IMR-90 (cell line): Measurements from ENCODE around the gene PRAF2. TPM values are rescaled to one million over a fixed set of nuclear protein-coding genes. Genes with fewer than 3 reads are reported as not detected.

Experiments
- ATAC-seq: fragments of 200-7000 bp; cut with Tn5 transposase; 2 replicates; pipeline ENCODE4 v1.9.1; 2020; ENCODE audit warnings: low read depth, mild to moderate bottlenecking, moderate library complexity
- BruUV-seq: library from RNA; stranded (reverse); fragments of 400-500 nt; replicated peaks from 2 replicates; lab custom pipeline; 2021; lab: Mats Ljungman, UMichigan
- CTCF ChIA-PET: fragments of 300-600 bp; formaldehyde crosslinking; extraction: SDS; loops from one replicate; lab custom pipeline; 2021; ENCODE audit warnings: antibody characterized with exemption; lab: Yijun Ruan, JAX
- POLR2A ChIA-PET: fragments of 300-600 bp; sonication (Branson Sonifier 250); formaldehyde crosslinking; loops from one replicate; lab custom pipeline; 2022; ENCODE audit warnings: antibody characterized with exemption; ENCODE audit not compliant: unreplicated experiment; lab: Charles Lee
- DNase-seq: peaks from one replicate; pipeline ENCODE4 v3.0.0; 2013
- H2AFZ ChIP-seq: replicated peaks from 2 replicates; pipeline ENCODE3; 2013; ENCODE audit warnings: low read length, mild to moderate bottlenecking; ENCODE audit not compliant: poor library complexity
- H2AK5ac ChIP-seq: 2 replicates; pipeline ENCODE4 v1.6.1; 2013; ENCODE audit warnings: low read depth, low read length, inconsistent platforms
- H2AK9ac ChIP-seq: replicated peaks from 2 replicates; pipeline ENCODE3; 2013; ENCODE audit warnings: mild to moderate bottlenecking, low read depth, low read length, moderate library complexity; ENCODE audit not compliant: poor library complexity
- H2BK120ac ChIP-seq: 2 replicates; pipeline ENCODE4 v1.6.1; 2013; ENCODE audit warnings: low read depth, low read length, inconsistent platforms
- H2BK15ac ChIP-seq: 3 replicates; pipeline ENCODE4 v1.6.1; 2013; ENCODE audit warnings: low read depth, low read length, inconsistent platforms
- H2BK20ac ChIP-seq: 2 replicates; pipeline ENCODE4 v1.6.1; 2013; ENCODE audit warnings: low read depth, mild to moderate bottlenecking, inconsistent platforms, low read length, moderate library complexity
- H2BK5ac ChIP-seq: 2 replicates; pipeline ENCODE4 v1.6.1; 2013; ENCODE audit warnings: mild to moderate bottlenecking, low read depth, low read length, inconsistent platforms; ENCODE audit not compliant: poor library complexity, severe bottlenecking
- H3K14ac ChIP-seq: replicated peaks from 2 replicates; pipeline ENCODE4 v1.6.1; 2013; ENCODE audit warnings: low read depth, low read length, inconsistent platforms
- H3K18ac ChIP-seq: 2 replicates; pipeline ENCODE4 v1.6.1; 2013; ENCODE audit warnings: low read depth, low read length, control low read depth
- H3K23ac ChIP-seq: 2 replicates; pipeline ENCODE4 v1.6.1; 2013; ENCODE audit warnings: low read depth, low read length, inconsistent platforms
- H3K27ac ChIP-seq: 2 replicates; pipeline ENCODE4 v1.5.1; 2013; ENCODE audit warnings: mild to moderate bottlenecking, control low read depth, low read length; ENCODE audit not compliant: insufficient read depth
- H3K27me3 ChIP-seq: 2 replicates; pipeline ENCODE4 v1.6.1; 2013; ENCODE audit warnings: low read length; ENCODE audit not compliant: control insufficient read depth, insufficient read depth
- H3K36me3 ChIP-seq: 2 replicates; pipeline ENCODE4 v1.6.1; 2013; ENCODE audit warnings: low read length, mixed read lengths; ENCODE audit not compliant: control insufficient read depth, insufficient read depth
- H3K4ac ChIP-seq: 2 replicates; pipeline ENCODE4 v1.6.1; 2013; ENCODE audit warnings: low read depth, low read length, inconsistent platforms
- H3K4me1 ChIP-seq: 2 replicates; pipeline ENCODE4 v1.6.1; 2013; ENCODE audit warnings: low read length, mixed read lengths; ENCODE audit not compliant: control insufficient read depth, insufficient read depth
- H3K4me2 ChIP-seq: 2 replicates; pipeline ENCODE4 v1.6.1; 2013; ENCODE audit warnings: low read depth, mild to moderate bottlenecking, control low read depth, low read length, moderate library complexity
- H3K4me3 ChIP-seq: 2 replicates; pipeline ENCODE4 v1.5.1; 2013; ENCODE audit warnings: low read depth, mild to moderate bottlenecking, control low read depth, low read length, moderate library complexity; ENCODE audit not compliant: insufficient read depth
- H3K56ac ChIP-seq: 2 replicates; pipeline ENCODE4 v1.6.1; 2013; ENCODE audit warnings: low read length, inconsistent platforms; ENCODE audit not compliant: insufficient read depth; ENCODE audit errors: extremely low read depth
- H3K79me1 ChIP-seq, 2 experiments: 2 replicates each; pipeline ENCODE4 v1.6.1; 2013; ENCODE audit warnings: low read length in 2 of 2, inconsistent platforms in 1 of 2, low read depth in 1 of 2
- H3K9ac ChIP-seq: 2 replicates; pipeline ENCODE4 v1.6.1; 2013; ENCODE audit warnings: low read depth, low read length, control low read depth
- H3K9me1 ChIP-seq: 2 replicates; pipeline ENCODE4 v1.6.1; 2013; ENCODE audit warnings: low read length, inconsistent platforms; ENCODE audit not compliant: insufficient read depth
- H3K9me3 ChIP-seq: 2 replicates; pipeline ENCODE4 v1.6.1; 2013; ENCODE audit warnings: low read length; ENCODE audit not compliant: control insufficient read depth, insufficient read depth
- H4K20me1 ChIP-seq: 2 replicates; pipeline ENCODE4 v1.6.1; 2013; ENCODE audit warnings: low read length, inconsistent platforms; ENCODE audit not compliant: insufficient read depth
- H4K5ac ChIP-seq: 2 replicates; pipeline ENCODE4 v1.6.1; 2013; ENCODE audit warnings: mild to moderate bottlenecking, low read depth, low read length, control low read depth
- H4K8ac ChIP-seq, 2 experiments: 2 replicates each; pipeline ENCODE4 v1.6.1; 2013; ENCODE audit warnings: low read depth in 2 of 2, low read length in 2 of 2, control low read depth in 1 of 2, inconsistent platforms in 1 of 2
- H4K91ac ChIP-seq: 2 replicates; pipeline ENCODE4 v1.6.1; 2013; ENCODE audit warnings: low read depth, low read length, inconsistent platforms; ENCODE audit not compliant: insufficient read depth
- CEBPB ChIP-seq: IDR thresholded peaks from 2 replicates; pipeline ENCODE4 v1.6.1; 2012; ENCODE audit warnings: low read depth, low read length, improper control_type of control experiment
- FOS ChIP-seq: fragments of 150-350 bp; IDR thresholded peaks from 2 replicates; pipeline ENCODE4 v1.6.1; 2016; ENCODE audit warnings: low read depth, low read length
- RCOR1 ChIP-seq: IDR thresholded peaks from 2 replicates; pipeline ENCODE4 v1.6.1; 2012; ENCODE audit warnings: mild to moderate bottlenecking, low read length, improper control_type of control experiment; ENCODE audit not compliant: insufficient replicate concordance
- RFX5 ChIP-seq: IDR thresholded peaks from 2 replicates; pipeline ENCODE4 v1.8.0; 2012; ENCODE audit warnings: low read depth, mild to moderate bottlenecking, low read length, moderate library complexity
- SMC3 ChIP-seq: fragments of 150-350 bp; IDR thresholded peaks from 2 replicates; pipeline ENCODE4 v1.6.1; 2016; ENCODE audit warnings: low read depth, mild to moderate bottlenecking, antibody characterized with exemption, low read length, moderate library complexity
- WGBS, 2 experiments: methylation state at CpG; one replicate each; pipeline versions ENCODE4 v1.1.5 to v1.1.7; 2013; ENCODE audit warnings: missing lambda C conversion rate in 2 of 2; ENCODE audit not compliant: insufficient read length in 1 of 2; ENCODE audit errors: extremely low coverage in 2 of 2; 5-methylcytosine and 5-hydroxymethylcytosine counted together
- dilution Hi-C: fragments of 300-500 bp; cut with HindIII; formaldehyde crosslinking; loops from one replicate; pipeline ENCODE4 v1.14.3; 2018; ENCODE audit warnings: low sequenced_read_pairs; ENCODE audit not compliant: unreplicated experiment
- in situ Hi-C: fragments of 300-500 bp; cut with MboI; formaldehyde crosslinking; loops from 3 replicates; pipeline ENCODE4 v1.14.3; 2019; ENCODE audit warnings: low sequenced_read_pairs, inconsistent platforms, mixed read lengths
- intact Hi-C: fragments of 100-400 bp; cut with micrococcal nuclease; formaldehyde crosslinking; loops from 2 replicates; pipeline ENCODE4 v1.10.0; 2022
- polyA plus RNA-seq, 3 experiments: library from polyadenylated mRNA; depleted of rRNA; stranded (reverse); fragments of >200 nt; gene quantifications; 2 replicates each; pipeline ENCODE4 v1.2.3, GENCODE V29; 2012; ENCODE audit warnings: low replicate concordance in 1 of 3
- total RNA-seq: library from RNA; depleted of rRNA; stranded (reverse); fragments of >200 nt; gene quantifications from 2 replicates; pipeline ENCODE4 v1.2.3, GENCODE V29; 2012

The PRAF2 gene
- total and polyA plus RNA-seq, 2 of the 4 experiments (the other 2 are of a cell fraction) = 3.8 to 65.5 TPM

GRCh38 chrX:49037883-49038475 lies 35.8 kb downstream of the PRAF2 start:
- Histone ChIP-seq H3K23ac (no peak overlapping the region), H3K9ac (no peak overlapping the region), H3K79me1 (peaks cover 5 to 44% of the 10 kb centered on the region in 2 experiments), H4K91ac (no peak overlapping the region; the same call in 1 of the 2 replicates), H3K56ac (no peak overlapping the region), H4K8ac (peak overlapping the region in 1 of 2 experiments; percentile 41; a peak in 1 of 4 replicates), H2BK20ac (no peak overlapping the region), H2AK5ac (peak overlapping the region; percentile 34), H2BK5ac (peak overlapping the region; percentile 74), H2BK15ac (no peak overlapping the region; the same call in 2 of the 3 replicates), H3K27ac (peak overlapping the region; percentile 99), H2BK120ac (no peak overlapping the region), H3K9me3 (no peaks in the 10 kb centered on the region), H3K36me3 (peaks cover 50% of the 10 kb centered on the region), H3K27me3 (no peaks in the 10 kb centered on the region), H4K5ac (peak overlapping the region; percentile 67; the same call in 1 of the 2 replicates), H3K4me2 (peak overlapping the region; percentile 19; the same call in 1 of the 2 replicates), H3K4ac (peak overlapping the region; percentile 99), H3K18ac (peak overlapping the region; percentile 70; the same call in 1 of the 2 replicates), H4K20me1 (peaks cover 4% of the 10 kb centered on the region; the same call in 1 of the 2 replicates), H3K14ac (no peak overlapping the region), H3K4me3 (no peak overlapping the region), H3K4me1 (peaks cover 17% of the 10 kb centered on the region), H3K9me1 (no peaks in the 10 kb centered on the region), H2AK9ac (no peak overlapping the region), H2AFZ (no peak overlapping the region)
- TF ChIP-seq FOS (0 out of 2 replicates have a peak, but pooled peaks have one; percentile 7), SMC3 (no peak), CEBPB (peak; percentile 64), RCOR1 (no peak), RFX5 (no peak)
- no TSS peak for BruUV-seq
- DNase-seq (peak; percentile 81), ATAC-seq (no peak)
- dilution Hi-C loops (no loop called here), in situ Hi-C loops (no loop called here), intact Hi-C loops (no loop called here)
- ChIA-PET CTCF (no interaction called here), POLR2A (no interaction called here)
- WGBS, 2 experiments = 73% methylated on average over 3 of the region's 15 CpGs; no CpG with 5 or more reads in 1 of the 2 experiments
